Measurements from ENCODE around the gene USP30.

- TF ChIP-seq CTCF (IDR thresholded peaks at IDR 0.05) (no peak), POLR2A (IDR thresholded peaks at IDR 0.05) (no peak)
Measured at GRCh38 chr12:109089683-109090082, 37.3 kb downstream of the USP30 start.
